ENCODE results near the gene ZNF268. TPM values are rescaled to one million over a fixed set of nuclear protein-coding genes. Genes with fewer than 3 reads are reported as not detected.

The ZNF268 gene
- total RNA-seq, 1 donor from 2014 or later = 17.2 TPM

GRCh38 chr12:133204264-133204603, 22.9 kb downstream of the ZNF268 start:
- Mint-ChIP-seq H3K9me3 (peaks cover 34% of the 10 kb centered on the region), H3K36me3 (ENCODE audit: low read depth) (peaks cover 61% of the 10 kb centered on the region), H3K27ac (no peak overlapping the region), H3K4me1 (no peaks in the 10 kb centered on the region), H3K4me3 (no peak overlapping the region), H3K27me3 (no peaks in the 10 kb centered on the region)
- intact Hi-C loops (cut with micrococcal nuclease) = no loop called here
- no peak for DNase-seq

- no peak overlapping the region for H3K27ac Mint-ChIP-seq
- intact Hi-C loops (cut with micrococcal nuclease) = no loop called here
- H3K27me3 Mint-ChIP-seq = no peaks in the 10 kb centered on the region
- H3K4me1 Mint-ChIP-seq = no peaks in the 10 kb centered on the region
- DNase-seq = no peak
- H3K9me3 Mint-ChIP-seq = peaks cover 22% of the 10 kb centered on the region
- H3K4me3 Mint-ChIP-seq = no peak overlapping the region
- H3K36me3 Mint-ChIP-seq (ENCODE audit: low read depth) = peaks cover 45% of the 10 kb centered on the region
Measured at GRCh38 chr12:133206390-133206789, 25.1 kb downstream of the ZNF268 start.

- intact Hi-C loops (cut with micrococcal nuclease) = no loop called here
- Mint-ChIP-seq H3K27me3 (no peaks in the 10 kb centered on the region), H3K4me1 (no peaks in the 10 kb centered on the region), H3K36me3 (ENCODE audit: low read depth) (peaks cover 2% of the 10 kb centered on the region), H3K9me3 (peaks cover 35% of the 10 kb centered on the region), H3K4me3 (no peak overlapping the region), H3K27ac (no peak overlapping the region)
- no peak for DNase-seq
Measured at GRCh38 chr12:133215724-133216123, 34.4 kb downstream of the ZNF268 start.

- Mint-ChIP-seq H3K36me3 (ENCODE audit: low read depth) (peaks cover 2% of the 10 kb centered on the region), H3K4me1 (no peaks in the 10 kb centered on the region), H3K4me3 (no peak overlapping the region), H3K27me3 (no peaks in the 10 kb centered on the region), H3K9me3 (peaks cover 31% of the 10 kb centered on the region), H3K27ac (no peak overlapping the region)
- intact Hi-C loops (cut with micrococcal nuclease) = no loop called here
- DNase-seq = no peak
Measured at GRCh38 chr12:133217219-133217618, 35.9 kb downstream of the ZNF268 start.

GRCh38 chr12:133220521-133220920, 39.2 kb downstream of the ZNF268 start:
- Mint-ChIP-seq H3K4me1 (no peaks in the 10 kb centered on the region), H3K9me3 (peaks cover 26% of the 10 kb centered on the region), H3K27me3 (no peaks in the 10 kb centered on the region), H3K36me3 (ENCODE audit: low read depth) (peaks cover 2% of the 10 kb centered on the region), H3K27ac (no peak overlapping the region), H3K4me3 (no peak overlapping the region)
- no peak for DNase-seq
- intact Hi-C loops (cut with micrococcal nuclease) = no loop called here

- H3K4me1 Mint-ChIP-seq = no peaks in the 10 kb centered on the region
- H3K27me3 Mint-ChIP-seq = no peaks in the 10 kb centered on the region
- no peak overlapping the region for H3K4me3 Mint-ChIP-seq
- peaks cover 2% of the 10 kb centered on the region for H3K36me3 Mint-ChIP-seq (ENCODE audit: low read depth)
- intact Hi-C loops (cut with micrococcal nuclease) = no loop called here
- no peak for DNase-seq
- H3K27ac Mint-ChIP-seq = no peak overlapping the region
- H3K9me3 Mint-ChIP-seq = peaks cover 26% of the 10 kb centered on the region
Measured at GRCh38 chr12:133221241-133221640, 39.9 kb downstream of the ZNF268 start.

- peaks cover 2% of the 10 kb centered on the region for H3K36me3 Mint-ChIP-seq (ENCODE audit: low read depth)
- H3K9me3 Mint-ChIP-seq = peaks cover 26% of the 10 kb centered on the region
- intact Hi-C loops (cut with micrococcal nuclease) = no loop called here
- H3K27me3 Mint-ChIP-seq = no peaks in the 10 kb centered on the region
- H3K4me3 Mint-ChIP-seq = no peak overlapping the region
- DNase-seq = no peak
- H3K4me1 Mint-ChIP-seq = no peaks in the 10 kb centered on the region
- no peak overlapping the region for H3K27ac Mint-ChIP-seq
Measured at GRCh38 chr12:133222211-133222610, 40.9 kb downstream of the ZNF268 start.

GRCh38 chr12:133225527-133225926, 44.2 kb downstream of the ZNF268 start:
- Mint-ChIP-seq H3K27ac (no peak overlapping the region), H3K36me3 (ENCODE audit: low read depth) (peaks cover 4% of the 10 kb centered on the region), H3K27me3 (no peaks in the 10 kb centered on the region), H3K9me3 (peaks cover 22% of the 10 kb centered on the region), H3K4me3 (no peak overlapping the region), H3K4me1 (no peaks in the 10 kb centered on the region)
- intact Hi-C loops (cut with micrococcal nuclease) = no loop called here
- no peak for DNase-seq

GRCh38 chr12:133226690-133227089, 45.4 kb downstream of the ZNF268 start:
- Mint-ChIP-seq H3K27me3 (no peaks in the 10 kb centered on the region), H3K4me3 (no peak overlapping the region), H3K36me3 (ENCODE audit: low read depth) (peaks cover 4% of the 10 kb centered on the region), H3K27ac (no peak overlapping the region), H3K4me1 (no peaks in the 10 kb centered on the region), H3K9me3 (peaks cover 25% of the 10 kb centered on the region)
- intact Hi-C loops (cut with micrococcal nuclease) = no loop called here
- DNase-seq = no peak

- H3K4me3 Mint-ChIP-seq = no peak overlapping the region
- H3K4me1 Mint-ChIP-seq = no peaks in the 10 kb centered on the region
- intact Hi-C loops (cut with micrococcal nuclease) = no loop called here
- H3K27ac Mint-ChIP-seq = no peak overlapping the region
- H3K9me3 Mint-ChIP-seq = peaks cover 29% of the 10 kb centered on the region
- H3K27me3 Mint-ChIP-seq = no peaks in the 10 kb centered on the region
- peaks cover 4% of the 10 kb centered on the region for H3K36me3 Mint-ChIP-seq (ENCODE audit: low read depth)
- no peak for DNase-seq
Measured at GRCh38 chr12:133227281-133227852, 46.1 kb downstream of the ZNF268 start.

GRCh38 chr12:133231001-133231400, 49.7 kb downstream of the ZNF268 start:
- no peaks in the 10 kb centered on the region for H3K4me1 Mint-ChIP-seq

GRCh38 chr12:133233006-133233405, 51.7 kb downstream of the ZNF268 start:
- no peaks in the 10 kb centered on the region for H3K27me3 Mint-ChIP-seq
- DNase-seq = no peak
- H3K4me3 Mint-ChIP-seq = no peak overlapping the region
- H3K27ac Mint-ChIP-seq = no peak overlapping the region
- H3K4me1 Mint-ChIP-seq = no peaks in the 10 kb centered on the region
- H3K9me3 Mint-ChIP-seq = peaks cover 41% of the 10 kb centered on the region
- intact Hi-C loops (cut with micrococcal nuclease) = no loop called here
- H3K36me3 Mint-ChIP-seq (ENCODE audit: low read depth) = peaks cover 4% of the 10 kb centered on the region

More at GRCh38 chr12:133231001-133231400, 49.7 kb downstream of the ZNF268 start:
- DNase-seq = no peak
- Mint-ChIP-seq H3K9me3 (peaks cover 37% of the 10 kb centered on the region), H3K4me3 (no peak overlapping the region), H3K27me3 (no peaks in the 10 kb centered on the region), H3K36me3 (ENCODE audit: low read depth) (peaks cover 4% of the 10 kb centered on the region), H3K27ac (no peak overlapping the region)
- intact Hi-C loops (cut with micrococcal nuclease) = no loop called here

GRCh38 chr12:133233993-133234564, 52.8 kb downstream of the ZNF268 start:
- DNase-seq = no peak

GRCh38 chr12:133234971-133235370, 53.7 kb downstream of the ZNF268 start:
- Mint-ChIP-seq H3K4me3 (no peak overlapping the region), H3K27ac (no peak overlapping the region), H3K4me1 (no peaks in the 10 kb centered on the region), H3K27me3 (no peaks in the 10 kb centered on the region), H3K9me3 (peaks cover 31% of the 10 kb centered on the region), H3K36me3 (ENCODE audit: low read depth) (no peaks in the 10 kb centered on the region)
- intact Hi-C loops (cut with micrococcal nuclease) = no loop called here
- no peak for DNase-seq

More at GRCh38 chr12:133233993-133234564, 52.8 kb downstream of the ZNF268 start:
- no peak overlapping the region for H3K27ac Mint-ChIP-seq
- no peaks in the 10 kb centered on the region for H3K27me3 Mint-ChIP-seq
- intact Hi-C loops (cut with micrococcal nuclease) = no loop called here
- H3K9me3 Mint-ChIP-seq = peaks cover 32% of the 10 kb centered on the region
- no peak overlapping the region for H3K4me3 Mint-ChIP-seq
- peaks cover 3% of the 10 kb centered on the region for H3K36me3 Mint-ChIP-seq (ENCODE audit: low read depth)
- H3K4me1 Mint-ChIP-seq = no peaks in the 10 kb centered on the region
